ENCODE measurements around the gene GPR161. TPM values are rescaled to one million over a fixed set of nuclear protein-coding genes. Genes with fewer than 3 reads are reported as not detected.
A peak's percentile ranks its signal among the peaks of the same experiment; 100 is the strongest.

The GPR161 gene
- total and polyA plus RNA-seq, 9 donors, result 7.4 to 23.4 (median 16.1) TPM

DNA sequence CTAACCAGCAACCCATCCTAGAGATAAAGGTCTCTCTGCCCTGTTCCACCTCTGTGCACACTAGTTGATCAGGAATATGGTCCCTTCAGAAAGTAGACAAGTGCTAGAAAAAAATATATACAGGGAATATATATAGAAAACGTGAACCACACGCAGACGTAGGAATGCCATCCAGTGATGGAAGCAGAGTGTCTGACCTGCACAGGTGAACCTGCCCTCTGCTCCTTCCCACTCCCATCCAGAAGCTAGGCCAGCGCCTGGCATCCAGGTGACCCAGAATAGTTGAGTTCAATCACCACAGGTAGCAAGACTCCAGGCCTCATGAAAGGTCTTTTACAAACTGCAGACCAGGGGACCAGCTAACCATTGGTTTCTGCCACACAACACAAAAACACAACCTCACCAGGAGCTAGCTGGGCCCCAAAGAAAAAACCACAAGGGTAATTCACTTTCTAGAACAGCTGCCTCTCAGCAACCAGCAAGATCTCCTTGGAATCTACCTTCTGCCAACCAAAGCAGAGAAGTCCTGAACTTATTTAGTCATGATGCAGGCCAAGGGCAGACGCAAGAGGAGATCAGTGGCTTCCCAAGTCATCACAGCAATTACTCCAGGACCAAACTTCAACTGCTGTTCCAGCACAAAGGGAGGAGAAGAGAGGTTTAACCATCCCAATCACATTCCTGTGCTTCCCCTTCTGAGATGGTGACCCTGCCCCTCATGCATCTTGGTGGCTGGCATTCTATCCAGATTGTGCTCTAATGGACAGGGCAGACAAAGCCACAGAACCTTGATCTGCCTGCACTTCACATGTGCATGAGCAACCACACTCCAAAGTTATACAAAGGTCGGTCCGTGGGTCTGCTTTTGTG lies 53.0 kb downstream of the GPR161 start:
- H3K27me3 ChIP-seq, result no peaks in the 10 kb centered on the region
- peaks cover 10% of the 10 kb centered on the region for H3K4me1 ChIP-seq (ENCODE audit: insufficient read depth)
- 73 to 78% (median 76%) methylated on average over 7 of the region's 7 CpGs for WGBS, 3 donors
- intact Hi-C loops (cut with DNase I), result loop anchor here in 2 of 4 donors (10.0 kb wide), 2 partner anchors 51 to 369 kb away; partner anchors contain the start of gene GPR161 (in 1 of the 2)
- DNase-seq, result no peak
- no peak for TF ChIP-seq EP300 (IDR thresholded peaks at IDR 0.05)
- TF ChIP-seq, protein P1, sequence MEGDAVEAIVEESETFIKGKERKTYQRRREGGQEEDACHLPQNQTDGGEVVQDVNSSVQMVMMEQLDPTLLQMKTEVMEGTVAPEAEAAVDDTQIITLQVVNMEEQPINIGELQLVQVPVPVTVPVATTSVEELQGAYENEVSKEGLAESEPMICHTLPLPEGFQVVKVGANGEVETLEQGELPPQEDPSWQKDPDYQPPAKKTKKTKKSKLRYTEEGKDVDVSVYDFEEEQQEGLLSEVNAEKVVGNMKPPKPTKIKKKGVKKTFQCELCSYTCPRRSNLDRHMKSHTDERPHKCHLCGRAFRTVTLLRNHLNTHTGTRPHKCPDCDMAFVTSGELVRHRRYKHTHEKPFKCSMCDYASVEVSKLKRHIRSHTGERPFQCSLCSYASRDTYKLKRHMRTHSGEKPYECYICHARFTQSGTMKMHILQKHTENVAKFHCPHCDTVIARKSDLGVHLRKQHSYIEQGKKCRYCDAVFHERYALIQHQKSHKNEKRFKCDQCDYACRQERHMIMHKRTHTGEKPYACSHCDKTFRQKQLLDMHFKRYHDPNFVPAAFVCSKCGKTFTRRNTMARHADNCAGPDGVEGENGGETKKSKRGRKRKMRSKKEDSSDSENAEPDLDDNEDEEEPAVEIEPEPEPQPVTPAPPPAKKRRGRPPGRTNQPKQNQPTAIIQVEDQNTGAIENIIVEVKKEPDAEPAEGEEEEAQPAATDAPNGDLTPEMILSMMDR (IDR thresholded peaks at IDR 0.05), result no peak
- no peak for TF ChIP-seq POLR2A (IDR thresholded peaks at IDR 0.05)
- no peaks in the 10 kb centered on the region for H3K9me3 ChIP-seq
- no peaks in the 10 kb centered on the region for H3K36me3 ChIP-seq
- H3K4me3 ChIP-seq, result no peak overlapping the region
- H3K27ac ChIP-seq, result no peak overlapping the region

DNA sequence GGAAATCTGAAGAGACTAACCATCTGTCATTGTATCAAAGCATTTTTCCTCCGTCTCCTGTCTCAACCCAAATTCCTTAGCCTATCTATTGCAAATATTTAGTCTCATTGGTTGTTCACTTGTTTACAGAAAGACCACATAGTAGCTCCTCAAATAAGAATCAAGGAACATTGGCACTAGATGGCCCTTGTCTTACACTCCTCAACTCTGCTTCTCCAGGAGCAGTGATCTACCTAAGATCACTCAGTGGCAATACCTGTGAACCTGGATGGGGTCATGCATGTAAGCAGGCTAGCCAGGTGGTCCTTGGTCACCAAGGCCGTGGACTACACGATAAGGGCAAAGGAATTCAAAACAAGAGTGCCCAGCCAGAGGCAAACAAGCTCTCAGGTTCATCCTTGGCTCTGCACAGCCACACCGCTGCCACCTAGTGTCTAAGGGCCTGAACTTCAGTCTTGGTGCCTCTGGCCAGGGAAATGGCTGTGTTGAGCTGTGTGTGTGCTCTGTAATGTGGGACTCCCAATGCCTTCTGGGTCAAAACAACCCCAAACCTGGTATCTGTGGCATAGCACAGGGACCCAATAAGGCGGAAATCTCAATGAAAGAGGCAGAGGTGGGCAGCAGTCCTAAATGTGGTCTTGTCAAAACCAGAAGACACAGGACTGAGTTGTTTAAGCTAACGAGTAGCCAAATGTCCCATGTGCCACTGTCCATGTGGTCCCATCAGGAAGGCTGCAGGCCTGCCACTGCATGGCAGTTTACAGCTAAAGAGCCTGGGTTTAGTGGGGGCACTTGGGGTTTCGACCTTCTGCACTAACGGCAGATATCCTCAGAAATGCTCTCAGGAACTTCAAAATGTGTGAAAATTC lies 54.5 kb downstream of the GPR161 start:
- 45 to 54% (median 46%) methylated on average over 8 of the region's 8 CpGs for WGBS, 3 donors
- intact Hi-C loops (cut with DNase I), result loop anchor here in 2 of 4 donors (10.0 kb wide), 2 partner anchors 53 to 367 kb away; partner anchors contain the start of gene GPR161 (in 1 of the 2)
- Histone ChIP-seq H3K9me3 (no peaks in the 10 kb centered on the region), H3K4me3 (no peak overlapping the region), H3K27ac (no peak overlapping the region), H3K27me3 (no peaks in the 10 kb centered on the region), H3K4me1 (ENCODE audit: insufficient read depth) (peaks cover 10% of the 10 kb centered on the region), H3K36me3 (no peaks in the 10 kb centered on the region)
- TF ChIP-seq POLR2A (IDR thresholded peaks at IDR 0.05), result no peak
- TF ChIP-seq, protein P1 (IDR thresholded peaks at IDR 0.05), result peak; percentile 55 to 77 (median 58)
- peak; percentile 61 to 76 (median 71) for DNase-seq

DNA sequence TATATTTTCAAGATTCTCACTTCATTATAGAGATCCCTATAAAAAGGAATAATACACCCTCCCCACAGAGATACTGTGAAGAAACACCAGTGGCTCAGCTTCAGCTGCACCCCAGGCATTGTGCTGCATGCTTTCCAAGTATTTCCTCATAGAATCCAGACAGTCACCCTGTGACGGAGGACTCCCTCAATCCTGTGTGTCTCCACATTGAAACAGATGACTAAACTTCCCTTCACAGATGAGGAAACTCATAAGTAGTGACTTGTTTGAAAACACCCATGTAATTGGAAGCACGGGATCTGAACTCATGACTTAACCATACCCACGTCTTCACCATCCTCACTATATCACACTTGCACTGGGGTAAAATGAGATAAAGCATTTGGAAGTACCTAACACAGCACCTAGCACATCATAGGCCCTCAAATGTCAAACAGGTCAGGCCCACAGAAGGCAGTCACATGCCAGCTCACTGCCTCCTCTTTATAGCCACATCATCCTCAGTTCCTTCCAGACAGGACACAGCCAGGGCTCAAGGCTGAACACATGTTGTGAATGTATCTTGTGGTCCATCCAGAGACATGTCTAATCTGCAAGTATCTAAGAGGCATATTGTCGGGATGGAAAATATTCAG lies 55.2 kb downstream of the GPR161 start:
- Histone ChIP-seq H3K27ac (no peak overlapping the region), H3K9me3 (no peaks in the 10 kb centered on the region), H3K36me3 (no peaks in the 10 kb centered on the region), H3K4me3 (no peak overlapping the region), H3K27me3 (no peaks in the 10 kb centered on the region), H3K4me1 (ENCODE audit: insufficient read depth) (peaks cover 10% of the 10 kb centered on the region)
- WGBS, 3 donors, result 53 to 55% (median 54%) methylated on average over 4 of the region's 4 CpGs
- intact Hi-C loops (cut with DNase I), result loop anchor here in 2 of 4 donors (10.0 kb wide), 2 partner anchors 53 to 367 kb away; partner anchors contain the start of gene GPR161 (in 1 of the 2)
- no peak for DNase-seq
- no peak for TF ChIP-seq POLR2A (IDR thresholded peaks at IDR 0.05)

DNA sequence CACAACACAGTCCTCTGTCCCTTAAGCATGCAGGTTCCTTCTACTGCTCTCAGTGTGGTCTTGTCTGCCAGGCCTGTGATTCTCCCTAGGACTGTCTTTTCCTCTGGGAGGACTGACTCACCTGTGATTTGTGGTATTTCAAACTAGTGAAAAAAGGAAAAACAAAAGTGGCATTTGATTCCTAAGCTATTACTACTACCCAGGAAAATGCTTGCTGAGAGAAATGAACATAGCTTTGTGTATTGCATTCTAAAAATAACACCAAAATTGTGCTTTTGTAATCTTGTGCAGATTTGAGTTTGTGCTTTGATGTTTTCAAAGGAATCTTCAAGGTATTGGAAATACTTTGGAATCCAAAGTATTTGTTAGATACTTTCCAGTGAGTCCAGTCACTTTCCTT lies 57.0 kb downstream of the GPR161 start:
- TF ChIP-seq EP300 (IDR thresholded peaks at IDR 0.05), result no peak
- TF ChIP-seq POLR2A (IDR thresholded peaks at IDR 0.05), result no peak

DNA sequence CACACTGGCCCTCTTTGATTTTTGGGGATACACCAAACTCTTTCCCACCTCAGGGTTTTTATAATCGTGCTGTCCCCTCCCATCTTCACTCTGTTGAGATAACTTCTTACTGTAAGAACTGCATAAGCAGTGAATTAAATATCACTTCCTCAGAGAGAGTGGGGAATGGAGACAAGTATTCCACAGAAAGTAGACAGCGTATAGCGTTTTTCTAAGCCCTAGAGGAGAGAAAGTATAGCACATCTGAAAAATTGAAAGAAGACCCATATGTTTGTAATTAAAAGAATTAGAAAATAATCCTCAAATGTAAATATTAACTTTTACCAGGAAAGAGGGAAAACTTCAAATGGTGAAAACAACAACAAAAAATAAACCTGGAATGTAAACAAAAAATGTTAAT lies 67.3 kb downstream of the GPR161 start:
- H3K27ac ChIP-seq, result no peak overlapping the region
- no peaks in the 10 kb centered on the region for H3K36me3 ChIP-seq
- no peak overlapping the region for H3K4me3 ChIP-seq
- no peaks in the 10 kb centered on the region for H3K4me1 ChIP-seq (ENCODE audit: insufficient read depth)
- TF ChIP-seq, protein P1 (IDR thresholded peaks at IDR 0.05), result no peak
- TF ChIP-seq POLR2A (IDR thresholded peaks at IDR 0.05), result no peak
- no peak for TF ChIP-seq EP300 (IDR thresholded peaks at IDR 0.05)
- no peaks in the 10 kb centered on the region for H3K9me3 ChIP-seq
- H3K27me3 ChIP-seq, result no peaks in the 10 kb centered on the region
- 52 to 64% (median 61%) methylated on average over 3 of the region's 3 CpGs for WGBS, 3 donors
- no peak for DNase-seq
- intact Hi-C loops (cut with DNase I), result no loop called here

More for the DNA sequence above, 57.0 kb downstream of the GPR161 start:
- H3K27me3 ChIP-seq, result no peaks in the 10 kb centered on the region
- H3K4me1 ChIP-seq (ENCODE audit: insufficient read depth), result peaks cover 6% of the 10 kb centered on the region
- DNase-seq, result no peak
- no peaks in the 10 kb centered on the region for H3K36me3 ChIP-seq
- no peak overlapping the region for H3K4me3 ChIP-seq
- H3K9me3 ChIP-seq, result no peaks in the 10 kb centered on the region
- no peak overlapping the region for H3K27ac ChIP-seq
- intact Hi-C loops (cut with DNase I), result loop anchor here in 2 of 4 donors (10.0 kb wide), 2 partner anchors 55 to 365 kb away; partner anchors contain the start of gene GPR161 (in 1 of the 2)
